ENCODE results near the gene SLCO2A1.

- TF ChIP-seq SP1 (IDR thresholded peaks at IDR 0.05) (no peak), TARDBP (IDR thresholded peaks at IDR 0.05) (no peak), BHLHE40 (IDR thresholded peaks at IDR 0.05; ENCODE audit: borderline replicate concordance) (no peak), ELF4 (IDR thresholded peaks at IDR 0.05) (no peak), PKNOX1 (IDR thresholded peaks at IDR 0.05) (no peak), L3MBTL2 (conservative IDR thresholded peaks at IDR 0.05) (no peak), FOXM1 (IDR thresholded peaks at IDR 0.05; ENCODE audit: borderline replicate concordance) (no peak), NFRKB (IDR thresholded peaks at IDR 0.05) (no peak), FOXK2 (IDR thresholded peaks at IDR 0.05) (no peak), HDGF (IDR thresholded peaks at IDR 0.05; ENCODE audit: borderline replicate concordance) (no peak), FOXA1 (IDR thresholded peaks at IDR 0.05) (no peak), SUZ12 (IDR thresholded peaks at IDR 0.05) (no peak)
Observed at GRCh38 chr3:133915685-133916658, 113.8 kb downstream of the SLCO2A1 start.

All from HEK293T (cell line).